IMR-90 (cell line): ENCODE results near the gene NOS2.
"Not testable (repeated sequence)": the region's sequence is repeated elsewhere in the genome, so short reads cannot be mapped to it uniquely, and the experiment has no call there.

Source experiments
- BHLHE40 ChIP-seq: fragments of 150-350 bp; IDR thresholded peaks from 2 replicates; pipeline ENCODE4 v1.6.1; 2016; ENCODE audit warnings: mild to moderate bottlenecking, low read depth, low read length
- CEBPB ChIP-seq: IDR thresholded peaks from 2 replicates; pipeline ENCODE4 v1.6.1; 2012; ENCODE audit warnings: low read depth, low read length, improper control_type of control experiment
- CHD1 ChIP-seq: IDR thresholded peaks from 2 replicates; pipeline ENCODE4 v1.6.1; 2012; ENCODE audit warnings: low read depth, low read length, improper control_type of control experiment
- MAFK ChIP-seq: IDR thresholded peaks from 2 replicates; pipeline ENCODE4 v1.6.1; 2012; ENCODE audit warnings: low read depth, low read length, improper control_type of control experiment
- MAZ ChIP-seq: IDR thresholded peaks from 2 replicates; pipeline ENCODE4 v1.6.1; 2012; ENCODE audit warnings: low read depth, mild to moderate bottlenecking, low read length, improper control_type of control experiment, moderate library complexity, borderline replicate concordance
- MXI1 ChIP-seq: IDR thresholded peaks from 2 replicates; pipeline ENCODE4 v1.6.1; 2012; ENCODE audit warnings: low read depth, mild to moderate bottlenecking, low read length, moderate library complexity, borderline replicate concordance
- NFE2L2 ChIP-seq: fragments of 150-350 bp; IDR thresholded peaks from 2 replicates; pipeline ENCODE4 v1.6.1; 2016; ENCODE audit warnings: low read depth, mild to moderate bottlenecking, low read length
- POLR2A ChIP-seq: IDR thresholded peaks from 2 replicates; pipeline ENCODE4 v1.6.1; 2012; ENCODE audit warnings: mild to moderate bottlenecking, low read depth, low read length
- RAD21 ChIP-seq: IDR thresholded peaks from 2 replicates; pipeline ENCODE4 v1.6.1; 2012; ENCODE audit warnings: low read length, improper control_type of control experiment
- RCOR1 ChIP-seq: IDR thresholded peaks from 2 replicates; pipeline ENCODE4 v1.6.1; 2012; ENCODE audit warnings: mild to moderate bottlenecking, low read length, improper control_type of control experiment; ENCODE audit not compliant: insufficient replicate concordance
- RFX5 ChIP-seq: IDR thresholded peaks from 2 replicates; pipeline ENCODE4 v1.8.0; 2012; ENCODE audit warnings: low read depth, mild to moderate bottlenecking, low read length, moderate library complexity
- SMC3 ChIP-seq: fragments of 150-350 bp; IDR thresholded peaks from 2 replicates; pipeline ENCODE4 v1.6.1; 2016; ENCODE audit warnings: low read depth, mild to moderate bottlenecking, antibody characterized with exemption, low read length, moderate library complexity
- TF ChIP-seq, protein P1 (sequence below): conservative IDR thresholded peaks from 2 replicates; pipeline ENCODE4 v1.5.1; 2012; ENCODE audit warnings: mild to moderate bottlenecking, low read depth, low read length, improper control_type of control experiment
- TF ChIP-seq, protein P2 (sequence below): fragments of 150-350 bp; IDR thresholded peaks from 2 replicates; pipeline ENCODE4 v1.6.1; 2017; ENCODE audit warnings: mild to moderate bottlenecking, antibody characterized with exemption, low read length, low read depth

DNA sequence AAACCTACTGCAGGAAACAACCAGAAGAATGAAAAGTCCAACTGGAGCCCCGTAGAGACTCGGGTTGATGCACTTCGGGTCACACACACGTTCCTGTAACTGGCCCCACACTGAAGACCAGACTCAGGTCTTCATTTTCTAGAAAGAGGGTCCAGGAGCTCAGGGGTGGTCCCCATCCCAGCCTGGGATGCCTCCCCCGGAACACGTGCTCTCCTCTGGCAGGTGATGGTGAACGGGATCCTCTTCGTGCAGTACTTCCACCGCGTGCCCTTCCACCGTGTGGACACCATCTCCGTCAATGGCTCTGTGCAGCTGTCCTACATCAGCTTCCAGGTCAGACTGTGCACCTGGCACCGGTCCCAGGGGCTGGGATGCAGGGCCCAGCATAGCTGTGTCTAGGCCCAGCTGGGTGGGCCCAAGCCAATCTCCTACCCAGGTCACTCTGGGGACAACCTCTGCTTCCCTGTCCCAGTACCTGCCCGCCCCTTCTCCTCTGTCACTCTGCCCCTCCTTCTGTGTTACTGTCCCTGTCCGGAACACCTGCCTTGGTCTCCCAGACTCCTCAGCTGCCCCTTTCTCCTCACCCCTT is 50.7 kb downstream of the NOS2 start:
- TF ChIP-seq, protein P1, sequence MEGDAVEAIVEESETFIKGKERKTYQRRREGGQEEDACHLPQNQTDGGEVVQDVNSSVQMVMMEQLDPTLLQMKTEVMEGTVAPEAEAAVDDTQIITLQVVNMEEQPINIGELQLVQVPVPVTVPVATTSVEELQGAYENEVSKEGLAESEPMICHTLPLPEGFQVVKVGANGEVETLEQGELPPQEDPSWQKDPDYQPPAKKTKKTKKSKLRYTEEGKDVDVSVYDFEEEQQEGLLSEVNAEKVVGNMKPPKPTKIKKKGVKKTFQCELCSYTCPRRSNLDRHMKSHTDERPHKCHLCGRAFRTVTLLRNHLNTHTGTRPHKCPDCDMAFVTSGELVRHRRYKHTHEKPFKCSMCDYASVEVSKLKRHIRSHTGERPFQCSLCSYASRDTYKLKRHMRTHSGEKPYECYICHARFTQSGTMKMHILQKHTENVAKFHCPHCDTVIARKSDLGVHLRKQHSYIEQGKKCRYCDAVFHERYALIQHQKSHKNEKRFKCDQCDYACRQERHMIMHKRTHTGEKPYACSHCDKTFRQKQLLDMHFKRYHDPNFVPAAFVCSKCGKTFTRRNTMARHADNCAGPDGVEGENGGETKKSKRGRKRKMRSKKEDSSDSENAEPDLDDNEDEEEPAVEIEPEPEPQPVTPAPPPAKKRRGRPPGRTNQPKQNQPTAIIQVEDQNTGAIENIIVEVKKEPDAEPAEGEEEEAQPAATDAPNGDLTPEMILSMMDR, result not testable (repeated sequence)
- TF ChIP-seq POLR2A, MAZ, RCOR1, MXI1, RAD21, NFE2L2, CHD1, SMC3, RFX5, CEBPB, MAFK, BHLHE40: not testable (repeated sequence)
- TF ChIP-seq, protein P2, sequence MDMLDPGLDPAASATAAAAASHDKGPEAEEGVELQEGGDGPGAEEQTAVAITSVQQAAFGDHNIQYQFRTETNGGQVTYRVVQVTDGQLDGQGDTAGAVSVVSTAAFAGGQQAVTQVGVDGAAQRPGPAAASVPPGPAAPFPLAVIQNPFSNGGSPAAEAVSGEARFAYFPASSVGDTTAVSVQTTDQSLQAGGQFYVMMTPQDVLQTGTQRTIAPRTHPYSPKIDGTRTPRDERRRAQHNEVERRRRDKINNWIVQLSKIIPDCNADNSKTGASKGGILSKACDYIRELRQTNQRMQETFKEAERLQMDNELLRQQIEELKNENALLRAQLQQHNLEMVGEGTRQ, result not testable (repeated sequence)
